Measurements from ENCODE around the gene SYT9.

SYT9 gene

GRCh38 chr11:7428196-7428595, 176.5 kb downstream of the SYT9 start:
- no peak for DNase-seq

DNA sequence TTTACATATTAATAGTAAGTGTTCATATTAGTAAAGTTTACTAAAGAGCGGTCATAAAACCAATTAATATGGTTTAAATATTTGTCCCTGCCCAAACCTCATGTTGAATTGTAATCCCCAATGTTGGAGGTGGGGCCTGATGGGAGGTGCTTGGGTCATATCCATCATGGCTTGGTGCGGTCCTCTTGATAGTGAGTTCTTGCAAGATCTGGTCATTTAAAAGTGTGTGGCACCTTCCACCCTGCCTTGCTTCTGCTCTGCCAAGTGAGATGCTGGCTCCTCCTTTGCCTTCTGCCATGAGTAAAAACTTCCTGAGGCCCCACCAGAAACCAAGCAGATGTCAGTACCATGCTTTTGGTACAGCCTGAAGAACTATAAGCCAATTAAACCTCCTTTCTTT, 178.8 kb downstream of the SYT9 start:
- no peak for DNase-seq

GRCh38 chr11:7435176-7435575, 183.5 kb downstream of the SYT9 start:
- no peak for DNase-seq

DNA sequence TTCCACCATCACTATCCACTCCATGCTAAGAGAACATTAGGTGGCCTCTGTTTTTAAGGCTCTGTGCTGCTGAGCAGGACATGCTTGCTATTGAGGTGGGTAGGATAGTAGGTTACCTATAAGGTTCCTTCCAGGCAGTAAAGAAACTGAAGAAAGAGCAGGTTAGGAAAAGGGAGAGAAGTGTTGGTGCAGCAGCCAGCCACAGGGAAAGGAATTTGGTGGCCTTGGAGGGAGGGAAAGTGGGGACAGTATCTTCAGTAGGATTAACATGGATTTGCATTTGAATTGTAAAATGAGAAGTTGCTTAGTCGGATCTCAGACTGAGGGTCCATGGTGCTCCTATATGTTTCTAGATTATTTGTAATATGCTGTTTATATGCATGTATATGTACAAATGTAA, 184.4 kb downstream of the SYT9 start:
- DNase-seq: no peak

DNA sequence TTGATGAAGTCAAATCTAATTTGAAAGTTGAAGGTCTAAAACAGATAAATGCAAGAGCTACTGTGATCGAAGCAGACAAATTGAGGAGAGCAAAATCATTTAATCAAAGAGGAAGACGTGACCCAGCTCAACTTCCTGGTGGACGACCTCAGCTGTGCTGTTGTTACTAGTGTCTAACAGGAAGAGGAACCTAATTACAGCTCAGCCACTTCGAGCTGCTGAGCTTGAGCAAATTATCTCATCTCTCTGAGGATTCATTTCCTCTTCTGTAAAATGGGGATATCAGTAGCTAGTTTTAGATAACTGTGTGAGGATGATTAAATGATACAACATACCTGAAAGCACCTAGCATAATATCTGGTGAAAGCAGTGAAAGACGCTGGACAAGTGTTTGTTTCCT, 185.0 kb downstream of the SYT9 start:
- peak; percentile 32 for DNase-seq

DNA sequence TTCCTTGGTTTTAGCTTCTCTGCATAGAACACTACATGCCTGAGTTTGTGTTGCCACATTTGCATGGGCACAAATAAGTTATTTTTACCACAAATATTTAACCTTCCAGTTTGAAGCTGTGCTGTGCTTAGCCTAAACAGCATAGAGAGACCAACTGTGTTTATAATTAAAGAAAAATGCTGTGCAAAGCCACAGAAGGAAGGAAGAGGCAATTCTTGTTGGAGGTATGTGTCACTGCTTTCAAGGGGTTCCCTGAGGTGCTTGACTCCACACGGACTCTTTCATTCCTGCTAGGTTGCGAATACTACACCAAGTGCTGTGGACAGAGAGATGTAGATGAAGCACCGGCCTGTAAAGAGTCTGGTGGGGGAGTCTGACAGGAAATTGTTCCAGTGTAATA, 186.0 kb downstream of the SYT9 start:
- DNase-seq: no peak

DNA sequence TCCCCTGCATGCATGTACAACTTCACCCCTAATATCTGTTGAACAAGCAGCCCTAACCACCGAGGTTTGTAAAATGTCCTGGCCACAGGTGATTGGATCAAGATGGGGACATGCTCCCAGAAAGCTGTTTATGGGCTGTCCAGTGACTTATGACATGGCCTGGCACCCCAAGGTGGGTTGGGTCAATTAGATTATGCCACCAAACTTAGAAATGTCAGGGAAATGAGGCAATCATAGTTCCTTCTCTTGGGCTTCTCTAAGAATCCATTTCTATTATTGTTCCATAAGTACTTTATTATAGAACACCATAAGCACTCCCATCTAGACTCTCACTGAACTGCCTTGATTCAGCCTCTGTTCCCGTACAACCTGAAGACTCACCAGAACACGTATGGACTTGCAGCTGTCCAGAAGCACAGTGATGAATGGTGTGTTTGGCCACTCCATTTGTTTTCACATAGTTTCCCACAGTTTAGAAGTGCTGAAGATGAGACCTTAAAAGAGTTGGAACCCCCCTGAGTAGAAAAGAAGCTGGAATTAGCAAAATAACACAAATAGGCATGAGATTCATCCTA, 188.1 kb downstream of the SYT9 start:
- DNase-seq: no peak

DNA sequence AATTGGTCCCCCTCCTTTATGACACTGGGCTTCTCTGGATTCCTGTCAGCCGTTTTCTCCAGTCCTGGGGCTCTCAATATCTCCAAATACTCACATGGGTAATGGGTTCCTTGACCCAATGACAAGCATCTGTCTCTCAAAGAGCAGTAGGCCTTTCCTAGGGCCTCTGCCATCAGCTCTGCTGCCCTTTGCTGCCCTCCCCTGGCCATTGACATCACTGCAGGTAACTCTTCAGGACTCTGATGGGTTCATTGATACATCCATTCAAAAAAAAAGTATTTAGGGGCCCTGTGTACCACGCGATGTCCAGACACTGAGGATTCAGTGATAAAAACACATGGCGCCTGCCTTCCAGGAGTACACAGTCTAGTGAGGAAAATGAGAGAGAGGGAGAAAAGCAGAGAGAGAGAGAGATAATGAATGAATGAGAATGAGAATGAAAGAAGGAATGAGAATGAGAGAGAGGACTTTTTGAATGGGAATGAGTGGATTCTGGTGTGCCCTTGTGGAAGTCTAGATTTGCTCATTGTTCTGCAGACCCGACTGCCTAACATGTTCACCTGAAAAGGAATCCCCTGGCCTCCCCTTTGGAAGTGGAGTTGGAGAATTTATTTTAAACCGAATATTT, 191.0 kb downstream of the SYT9 start:
- peak; percentile 62 for DNase-seq

GRCh38 chr11:7444091-7444981, 192.6 kb downstream of the SYT9 start:
- DNase-seq: no peak

- DNase-seq: no peak
Measured at GRCh38 chr11:7445564-7445963, 193.9 kb downstream of the SYT9 start.

DNA sequence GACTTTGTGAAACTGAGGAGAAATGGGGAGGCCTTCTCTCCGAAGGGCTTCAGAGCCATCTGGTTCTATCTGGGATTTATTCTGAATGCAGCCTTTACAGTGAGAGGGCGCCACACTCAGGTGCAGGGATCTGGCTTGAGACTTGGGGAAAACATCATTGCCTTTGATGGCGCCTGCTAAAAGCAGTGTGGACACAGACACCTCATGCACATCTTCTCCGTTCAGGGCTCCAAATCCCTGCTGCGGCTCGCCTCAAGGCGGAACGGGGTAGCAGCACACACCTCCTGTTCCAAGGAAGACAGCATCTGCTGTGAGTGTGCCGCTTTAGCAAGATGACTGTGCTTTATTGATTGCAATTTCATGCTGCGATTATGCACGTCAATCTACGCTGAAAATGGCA, 196.5 kb downstream of the SYT9 start:
- DNase-seq: no peak

DNA sequence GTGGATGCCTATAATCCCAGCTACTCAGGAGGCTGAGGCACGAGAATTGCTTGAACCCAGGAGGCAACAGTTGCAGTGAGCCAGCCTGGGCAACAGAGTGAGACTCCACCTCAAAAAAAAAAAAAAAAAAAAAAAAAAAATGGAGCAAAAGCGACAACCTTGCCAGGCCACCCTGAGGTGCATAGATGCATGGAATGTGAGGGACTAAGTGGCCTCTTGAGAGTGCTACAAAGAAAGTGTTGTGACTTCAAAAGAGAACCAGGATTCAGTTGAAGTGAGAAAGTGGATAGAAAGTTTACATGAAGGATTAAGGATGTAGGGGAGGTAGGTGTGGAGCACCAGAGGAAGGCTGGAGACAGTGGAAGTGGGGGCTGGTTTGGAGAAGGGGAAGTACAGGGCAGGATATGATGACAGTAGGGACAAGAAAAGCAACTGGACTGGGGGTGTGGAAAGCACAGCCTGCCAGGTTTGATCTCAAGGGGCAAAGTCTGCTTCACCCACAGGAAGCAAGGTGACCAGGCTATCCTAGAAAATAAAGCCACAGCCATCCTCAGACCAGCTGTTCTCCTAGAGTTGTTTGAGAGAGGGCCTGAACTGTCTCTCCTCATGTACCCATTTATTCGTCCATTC, 197.6 kb downstream of the SYT9 start:
- no peak for DNase-seq

- DNase-seq: no peak
Measured at GRCh38 chr11:7449841-7450214, 198.1 kb downstream of the SYT9 start.

- DNase-seq: no peak
Measured at GRCh38 chr11:7450836-7451235, 199.1 kb downstream of the SYT9 start.

GRCh38 chr11:7451520-7451919, 199.8 kb downstream of the SYT9 start:
- DNase-seq: no peak

- no peak for DNase-seq
Measured at GRCh38 chr11:7451952-7452494, 200.3 kb downstream of the SYT9 start.

DNA sequence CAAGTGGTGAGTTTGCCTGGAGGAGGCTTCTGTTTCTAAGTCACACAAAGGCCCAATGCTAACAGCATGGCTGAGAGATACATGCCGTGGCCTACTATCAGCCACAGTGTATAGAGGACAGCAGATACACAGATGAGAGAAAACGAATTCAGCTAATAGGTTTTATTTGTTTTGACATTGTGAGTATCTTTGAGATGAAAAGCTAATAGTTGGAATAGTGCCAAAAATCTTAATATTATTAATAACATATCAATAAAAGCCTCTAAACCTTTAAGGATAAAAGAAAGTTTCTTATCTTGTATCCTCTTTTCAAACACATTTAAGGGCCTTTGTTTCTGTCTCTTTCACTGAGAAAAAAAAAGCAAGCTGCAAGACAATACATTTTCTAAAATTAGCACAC, 203.2 kb downstream of the SYT9 start:
- DNase-seq: no peak

GRCh38 chr11:7457211-7457610, 205.5 kb downstream of the SYT9 start:
- DNase-seq: no peak

DNA sequence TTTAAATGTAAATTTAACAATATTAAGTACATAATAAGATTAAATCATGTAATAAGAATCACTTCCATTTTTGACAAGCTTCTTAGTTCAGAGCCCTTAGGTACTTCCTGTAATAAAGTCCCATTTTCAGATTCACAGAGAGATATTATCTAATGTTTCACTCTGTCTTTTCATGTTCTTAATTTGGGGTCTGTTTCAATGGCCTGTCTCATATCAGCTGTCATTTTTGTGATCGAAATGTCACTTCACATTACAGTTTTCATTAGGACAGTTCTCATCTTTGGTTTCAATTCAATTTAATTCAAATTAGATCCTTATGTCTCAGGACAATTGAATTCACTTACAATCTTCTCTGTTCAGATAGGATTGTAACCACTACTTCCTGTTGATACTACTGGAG, 211.0 kb downstream of the SYT9 start:
- no peak for DNase-seq

DNA sequence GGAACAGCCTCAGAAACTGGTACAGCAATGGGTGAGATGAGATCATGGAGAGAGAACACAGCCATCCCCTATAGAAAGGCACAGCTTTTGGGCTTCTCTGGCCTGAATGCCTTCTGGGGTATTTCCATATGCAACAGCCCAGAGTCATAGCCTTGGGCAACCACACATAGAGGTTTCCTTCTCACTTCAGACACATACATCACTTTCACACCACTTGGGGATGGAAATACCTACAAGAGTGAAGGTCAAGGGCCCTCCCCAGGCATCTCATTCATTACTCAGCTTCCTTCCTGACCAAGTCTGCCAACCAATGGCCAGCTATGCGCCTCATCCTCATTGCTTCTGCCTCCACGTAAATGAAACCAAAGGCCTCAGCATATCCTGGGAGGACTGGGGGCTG, 215.9 kb downstream of the SYT9 start:
- DNase-seq: no peak

GRCh38 chr11:7469351-7469865, 217.7 kb downstream of the SYT9 start:
- no peak for DNase-seq

GRCh38 chr11:7471071-7471470, 219.4 kb downstream of the SYT9 start:
- no peak for DNase-seq

DNA sequence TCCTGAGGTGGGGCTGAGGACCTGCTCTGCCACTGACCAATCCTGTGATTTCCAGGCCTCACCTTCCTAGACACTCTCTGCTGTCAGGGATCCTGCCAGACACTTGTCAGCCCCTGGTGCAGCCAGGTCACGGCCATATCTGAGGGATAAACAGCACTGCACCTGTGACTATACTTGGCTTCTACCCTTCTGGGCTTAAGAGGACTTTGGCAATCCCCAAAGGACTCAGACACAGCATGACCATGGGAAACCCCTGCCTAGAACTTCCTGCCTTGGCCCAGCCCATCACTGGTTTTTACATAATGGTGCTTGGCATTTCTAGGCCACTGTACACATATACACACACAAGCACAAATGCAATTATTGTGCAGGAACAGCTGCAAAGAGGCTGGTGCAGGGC, 222.0 kb downstream of the SYT9 start:
- no peak for DNase-seq
